Neural crest cell (in vitro differentiated cells): Measurements from ENCODE around the gene FAM78A. TPM values are rescaled to one million over a fixed set of nuclear protein-coding genes. Genes with fewer than 3 reads are reported as not detected.

Experiments used
- DNase-seq: peaks from one replicate; pipeline ENCODE4 v3.0.0; 2021; ENCODE audit warnings: low read depth, mixed read lengths, low spot score
- H3K27ac Mint-ChIP-seq: one replicate; pipeline ENCODE4 v1.8.0; 2021; ENCODE audit warnings: mild to moderate bottlenecking, mixed read lengths; ENCODE audit not compliant: unreplicated experiment
- H3K27me3 Mint-ChIP-seq: 2 replicates; pipeline ENCODE4 v1.8.0; 2021; ENCODE audit warnings: low read depth, mild to moderate bottlenecking, mixed read lengths
- H3K36me3 Mint-ChIP-seq: 2 replicates; pipeline ENCODE4 v1.8.0; 2021; ENCODE audit warnings: low read depth, mild to moderate bottlenecking, mixed read lengths
- H3K4me1 Mint-ChIP-seq: 2 replicates; pipeline ENCODE4 v1.8.0; 2021; ENCODE audit warnings: mixed read lengths
- H3K4me3 Mint-ChIP-seq: one replicate; pipeline ENCODE4 v1.8.0; 2021; ENCODE audit warnings: mild to moderate bottlenecking, mixed read lengths
- H3K9me3 Mint-ChIP-seq: 2 replicates; pipeline ENCODE4 v1.8.0; 2021; ENCODE audit warnings: mixed read lengths
- total RNA-seq: library from RNA; stranded (reverse); gene quantifications from 2 replicates; pipeline ENCODE4 v1.2.1, GENCODE V29; 2021
- TF ChIP-seq, protein P1 (sequence below): fragments of 200-600 bp; sonication (generic); conservative IDR thresholded peaks from 2 replicates; pipeline ENCODE4 v1.5.0; 2021; ENCODE audit warnings: antibody characterized with exemption, mild to moderate bottlenecking

The FAM78A gene
- total RNA-seq, 1 donor from 2014 or later: 3.8 TPM

- peaks cover 3% of the 10 kb centered on the region for H3K36me3 Mint-ChIP-seq
- peaks cover 25% of the 10 kb centered on the region for H3K4me1 Mint-ChIP-seq
These were observed 37.8 kb downstream of the FAM78A start for GRCh38 chr9:131238402-131239021.

DNA sequence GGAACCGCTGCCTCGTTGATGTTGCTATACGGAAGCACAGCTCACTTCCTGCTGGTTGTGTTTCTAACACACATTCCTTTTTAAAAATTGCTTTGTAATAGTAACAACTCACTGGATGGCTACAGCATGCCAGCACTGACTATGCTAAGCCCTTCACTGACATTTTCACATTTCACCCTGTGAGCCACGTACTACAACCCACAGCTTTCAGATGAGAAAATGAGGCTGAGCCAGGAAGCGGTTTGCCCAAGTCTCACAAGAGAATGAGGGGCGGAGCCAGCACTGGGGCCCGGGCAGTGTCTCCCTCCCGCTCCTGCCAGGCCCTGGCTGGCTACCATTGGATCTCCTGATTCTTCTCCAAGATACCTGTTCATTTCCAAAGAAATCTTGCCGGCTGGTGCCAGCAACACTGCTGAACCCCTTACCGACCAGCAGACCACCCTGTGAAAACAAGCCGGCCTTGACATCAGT is 38.3 kb downstream of the FAM78A start:
- H3K27me3 Mint-ChIP-seq: no peaks in the 10 kb centered on the region
- TF ChIP-seq, protein P1, sequence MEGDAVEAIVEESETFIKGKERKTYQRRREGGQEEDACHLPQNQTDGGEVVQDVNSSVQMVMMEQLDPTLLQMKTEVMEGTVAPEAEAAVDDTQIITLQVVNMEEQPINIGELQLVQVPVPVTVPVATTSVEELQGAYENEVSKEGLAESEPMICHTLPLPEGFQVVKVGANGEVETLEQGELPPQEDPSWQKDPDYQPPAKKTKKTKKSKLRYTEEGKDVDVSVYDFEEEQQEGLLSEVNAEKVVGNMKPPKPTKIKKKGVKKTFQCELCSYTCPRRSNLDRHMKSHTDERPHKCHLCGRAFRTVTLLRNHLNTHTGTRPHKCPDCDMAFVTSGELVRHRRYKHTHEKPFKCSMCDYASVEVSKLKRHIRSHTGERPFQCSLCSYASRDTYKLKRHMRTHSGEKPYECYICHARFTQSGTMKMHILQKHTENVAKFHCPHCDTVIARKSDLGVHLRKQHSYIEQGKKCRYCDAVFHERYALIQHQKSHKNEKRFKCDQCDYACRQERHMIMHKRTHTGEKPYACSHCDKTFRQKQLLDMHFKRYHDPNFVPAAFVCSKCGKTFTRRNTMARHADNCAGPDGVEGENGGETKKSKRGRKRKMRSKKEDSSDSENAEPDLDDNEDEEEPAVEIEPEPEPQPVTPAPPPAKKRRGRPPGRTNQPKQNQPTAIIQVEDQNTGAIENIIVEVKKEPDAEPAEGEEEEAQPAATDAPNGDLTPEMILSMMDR: no peak
- DNase-seq: peak; percentile 31
- peak overlapping the region; percentile 50 for H3K27ac Mint-ChIP-seq
- peaks cover 2% of the 10 kb centered on the region for H3K9me3 Mint-ChIP-seq
- peak overlapping the region; percentile 49 for H3K4me3 Mint-ChIP-seq
- peaks cover 2% of the 10 kb centered on the region for H3K36me3 Mint-ChIP-seq
- H3K4me1 Mint-ChIP-seq: peaks cover 25% of the 10 kb centered on the region

More at GRCh38 chr9:131238402-131239021, 37.8 kb downstream of the FAM78A start:
- peak; percentile 41 for DNase-seq
- H3K4me3 Mint-ChIP-seq: peak overlapping the region; percentile 49
- no peaks in the 10 kb centered on the region for H3K27me3 Mint-ChIP-seq
- peak overlapping the region; percentile 79 for H3K27ac Mint-ChIP-seq
- TF ChIP-seq, protein P1: no peak
- H3K9me3 Mint-ChIP-seq: peaks cover 4% of the 10 kb centered on the region

GRCh38 chr9:131237291-131237690 is 39.0 kb downstream of the FAM78A start:
- Mint-ChIP-seq H3K27ac (no peak overlapping the region), H3K9me3 (no peaks in the 10 kb centered on the region), H3K36me3 (no peaks in the 10 kb centered on the region), H3K4me1 (peaks cover 25% of the 10 kb centered on the region), H3K4me3 (no peak overlapping the region), H3K27me3 (no peaks in the 10 kb centered on the region)
- no peak for DNase-seq
- TF ChIP-seq, protein P1: no peak

- no peaks in the 10 kb centered on the region for H3K27me3 Mint-ChIP-seq
- no peak for DNase-seq
- TF ChIP-seq, protein P1: no peak
- H3K4me3 Mint-ChIP-seq: no peak overlapping the region
- peaks cover 25% of the 10 kb centered on the region for H3K4me1 Mint-ChIP-seq
- H3K36me3 Mint-ChIP-seq: no peaks in the 10 kb centered on the region
- H3K9me3 Mint-ChIP-seq: no peaks in the 10 kb centered on the region
- H3K27ac Mint-ChIP-seq: no peak overlapping the region
These were observed 39.5 kb downstream of the FAM78A start for GRCh38 chr9:131236761-131237160.

- no peak for DNase-seq
- Mint-ChIP-seq H3K4me1 (peaks cover 25% of the 10 kb centered on the region), H3K9me3 (no peaks in the 10 kb centered on the region), H3K36me3 (no peaks in the 10 kb centered on the region), H3K27ac (no peak overlapping the region), H3K27me3 (no peaks in the 10 kb centered on the region), H3K4me3 (no peak overlapping the region)
- TF ChIP-seq, protein P1: no peak
These were observed 40.1 kb downstream of the FAM78A start for GRCh38 chr9:131236161-131236560.
